SK-N-MC (cell line): ENCODE data around the gene NPRL2.

ENCODE experiments used
- EZH2 ChIP-seq: fragments of 200-600 bp; sonication (generic); IDR thresholded peaks from one replicate; pipeline ENCODE4 v1.6.1; 2017; ENCODE audit warnings: antibody characterized with exemption
- POLR2AphosphoS5 ChIP-seq: IDR thresholded peaks from 2 replicates; pipeline ENCODE4 v1.6.1; 2012; ENCODE audit warnings: mild to moderate bottlenecking, low read depth, low read length, borderline replicate concordance

DNA sequence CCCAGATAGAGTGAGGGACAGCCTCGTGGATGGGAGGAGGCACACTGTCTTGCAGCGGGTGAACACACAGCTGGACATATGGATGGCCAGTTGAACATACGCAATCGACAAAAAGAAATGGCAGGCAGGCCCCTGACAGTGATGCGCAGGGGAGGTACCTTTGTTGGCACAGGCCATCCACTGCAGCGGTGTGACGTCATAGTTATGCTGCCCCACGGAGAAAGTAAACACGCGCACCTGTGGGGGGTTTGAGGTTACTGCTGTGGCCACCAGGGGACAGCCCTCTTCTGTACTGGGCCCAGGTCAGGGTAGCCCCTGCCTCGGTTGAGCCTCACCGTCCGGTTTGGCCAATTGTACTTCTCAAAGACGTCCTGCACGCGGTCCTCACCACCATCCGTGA, 28.2 kb upstream of the NPRL2 start:
- no peak for TF ChIP-seq POLR2AphosphoS5
- no peak for TF ChIP-seq EZH2
